Endothelial cell (in vitro differentiated cells): ENCODE measurements around the gene TAF4. TPM values are rescaled to one million over a fixed set of nuclear protein-coding genes. Genes with fewer than 3 reads are reported as not detected.
"Not testable (repeated sequence)": the region's sequence is repeated elsewhere in the genome, so short reads cannot be mapped to it uniquely, and the experiment has no call there.

ENCODE experiments used
- DNase-seq: peaks from one replicate; pipeline ENCODE4 v3.0.0; 2021; ENCODE audit warnings: low spot score
- H3K27ac Mint-ChIP-seq: one replicate; pipeline ENCODE4 v1.8.0; 2021; ENCODE audit warnings: mixed read lengths, inconsistent platforms; ENCODE audit not compliant: unreplicated experiment
- H3K27me3 Mint-ChIP-seq: one replicate; pipeline ENCODE4 v1.8.0; 2021; ENCODE audit warnings: mild to moderate bottlenecking, moderate library complexity, mixed read lengths, inconsistent platforms; ENCODE audit not compliant: unreplicated experiment
- H3K36me3 Mint-ChIP-seq: one replicate; pipeline ENCODE4 v1.8.0; 2021; ENCODE audit warnings: mild to moderate bottlenecking, low read depth, mixed read lengths, inconsistent platforms; ENCODE audit not compliant: unreplicated experiment
- H3K4me1 Mint-ChIP-seq: one replicate; pipeline ENCODE4 v1.8.0; 2021; ENCODE audit warnings: mild to moderate bottlenecking, mixed read lengths, inconsistent platforms; ENCODE audit not compliant: unreplicated experiment
- H3K4me3 Mint-ChIP-seq: one replicate; pipeline ENCODE4 v1.8.0; 2021; ENCODE audit warnings: mild to moderate bottlenecking, mixed read lengths, inconsistent platforms; ENCODE audit not compliant: unreplicated experiment
- H3K9me3 Mint-ChIP-seq: one replicate; pipeline ENCODE4 v1.8.0; 2021; ENCODE audit warnings: mixed read lengths, inconsistent platforms; ENCODE audit not compliant: unreplicated experiment
- total RNA-seq: library from RNA; stranded (reverse); fragmentation: NEBNext Ultra II Directional; extraction: Animal tissue kit (Norgen Biotek cat#: 25700); gene quantifications from one replicate; pipeline ENCODE4 v1.2.1, GENCODE V29; 2021; ENCODE audit not compliant: unreplicated experiment
- TF ChIP-seq, protein P1 (sequence below): fragments of 200-600 bp; sonication (generic); IDR thresholded peaks from one replicate; pipeline ENCODE4 v1.5.0; 2021; ENCODE audit warnings: antibody characterized with exemption; ENCODE audit not compliant: unreplicated experiment

Gene TAF4
- total RNA-seq, 1 donor from 2014 or later, result 14.2 TPM

DNA sequence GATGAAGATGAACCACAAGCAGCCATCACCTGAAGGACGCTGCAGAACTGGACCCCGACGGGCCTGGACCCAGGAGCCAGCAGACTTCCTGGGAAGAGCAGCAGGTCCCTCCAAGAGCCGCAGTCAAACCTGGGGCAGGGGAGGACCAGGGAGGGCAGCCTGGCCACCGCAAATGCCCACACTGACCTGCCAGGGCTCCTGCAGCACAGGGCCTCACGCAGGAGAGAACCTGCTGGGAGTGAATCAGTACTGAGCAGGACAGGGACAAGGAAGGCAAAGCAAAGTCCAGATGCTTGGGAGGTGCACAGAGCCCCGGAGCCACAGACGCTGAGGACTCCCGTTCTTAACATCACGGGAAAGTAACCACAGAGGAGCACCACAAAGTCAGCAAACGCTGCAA lies 75.2 kb downstream of the TAF4 start:
- TF ChIP-seq, protein P1, sequence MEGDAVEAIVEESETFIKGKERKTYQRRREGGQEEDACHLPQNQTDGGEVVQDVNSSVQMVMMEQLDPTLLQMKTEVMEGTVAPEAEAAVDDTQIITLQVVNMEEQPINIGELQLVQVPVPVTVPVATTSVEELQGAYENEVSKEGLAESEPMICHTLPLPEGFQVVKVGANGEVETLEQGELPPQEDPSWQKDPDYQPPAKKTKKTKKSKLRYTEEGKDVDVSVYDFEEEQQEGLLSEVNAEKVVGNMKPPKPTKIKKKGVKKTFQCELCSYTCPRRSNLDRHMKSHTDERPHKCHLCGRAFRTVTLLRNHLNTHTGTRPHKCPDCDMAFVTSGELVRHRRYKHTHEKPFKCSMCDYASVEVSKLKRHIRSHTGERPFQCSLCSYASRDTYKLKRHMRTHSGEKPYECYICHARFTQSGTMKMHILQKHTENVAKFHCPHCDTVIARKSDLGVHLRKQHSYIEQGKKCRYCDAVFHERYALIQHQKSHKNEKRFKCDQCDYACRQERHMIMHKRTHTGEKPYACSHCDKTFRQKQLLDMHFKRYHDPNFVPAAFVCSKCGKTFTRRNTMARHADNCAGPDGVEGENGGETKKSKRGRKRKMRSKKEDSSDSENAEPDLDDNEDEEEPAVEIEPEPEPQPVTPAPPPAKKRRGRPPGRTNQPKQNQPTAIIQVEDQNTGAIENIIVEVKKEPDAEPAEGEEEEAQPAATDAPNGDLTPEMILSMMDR, result no peak
- Mint-ChIP-seq H3K36me3 (peaks cover 86% of the 10 kb centered on the region), H3K27ac (peak overlapping the region; percentile 36), H3K27me3 (peaks cover 6% of the 10 kb centered on the region), H3K4me3 (peak overlapping the region; percentile 65), H3K9me3 (peaks cover 5% of the 10 kb centered on the region), H3K4me1 (no peaks in the 10 kb centered on the region)
- no peak for DNase-seq

DNA sequence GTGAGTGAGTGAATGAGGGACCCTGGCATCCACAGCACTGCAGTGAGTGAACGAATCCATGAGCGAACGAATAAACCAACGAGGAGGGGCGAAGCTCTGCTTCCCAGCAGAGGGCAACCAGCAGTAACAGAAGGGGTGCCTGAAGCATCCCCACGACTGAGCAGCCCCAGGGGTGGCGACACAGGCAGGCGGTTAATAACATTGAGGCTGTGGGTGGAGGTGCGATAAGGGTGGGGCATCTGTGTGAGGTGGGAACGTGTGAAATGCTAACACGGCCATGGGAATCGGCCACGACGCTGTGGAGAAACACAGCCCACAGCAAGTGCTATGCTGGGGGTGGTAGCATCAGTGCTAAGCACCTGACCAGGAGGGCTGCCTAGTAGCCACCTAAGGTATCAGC lies 75.9 kb downstream of the TAF4 start:
- Mint-ChIP-seq H3K9me3 (peaks cover 5% of the 10 kb centered on the region), H3K4me1 (no peaks in the 10 kb centered on the region), H3K27me3 (peaks cover 6% of the 10 kb centered on the region), H3K36me3 (peaks cover 81% of the 10 kb centered on the region), H3K4me3 (peak overlapping the region; percentile 65), H3K27ac (peak overlapping the region; percentile 36)
- TF ChIP-seq, protein P1, result no peak
- DNase-seq, result no peak

DNA sequence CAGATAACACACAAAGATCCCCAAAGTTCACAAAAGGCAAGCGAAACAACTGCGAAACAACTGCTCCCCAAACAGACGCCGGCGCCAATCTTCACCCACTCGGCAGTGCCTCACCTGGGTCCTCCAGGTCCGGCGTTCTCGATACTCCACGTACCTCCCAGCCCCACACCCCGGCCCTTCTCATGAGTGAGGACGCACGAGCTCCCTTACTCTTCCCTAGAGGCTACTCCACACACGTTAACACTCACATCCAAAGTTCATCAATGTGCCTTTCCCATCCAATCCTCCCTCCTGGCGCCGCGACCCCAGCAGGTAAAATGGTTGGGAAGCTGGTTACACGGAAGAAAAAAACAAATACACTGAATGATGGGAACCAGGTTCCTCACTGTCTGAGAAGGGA lies 77.0 kb downstream of the TAF4 start:
- DNase-seq, result no peak
- H3K4me3 Mint-ChIP-seq, result peak overlapping the region; percentile 37
- TF ChIP-seq, protein P1, result no peak
- peaks cover 78% of the 10 kb centered on the region for H3K36me3 Mint-ChIP-seq
- H3K27me3 Mint-ChIP-seq, result peaks cover 12% of the 10 kb centered on the region
- no peak overlapping the region for H3K27ac Mint-ChIP-seq
- H3K4me1 Mint-ChIP-seq, result no peaks in the 10 kb centered on the region
- H3K9me3 Mint-ChIP-seq, result peaks cover 10% of the 10 kb centered on the region

GRCh38 chr20:61986762-61987321 lies 78.8 kb downstream of the TAF4 start:
- no peak for DNase-seq
- Mint-ChIP-seq H3K27ac (no peak overlapping the region), H3K4me1 (no peaks in the 10 kb centered on the region), H3K4me3 (peak overlapping the region; percentile 44), H3K27me3 (peaks cover 15% of the 10 kb centered on the region), H3K9me3 (peaks cover 11% of the 10 kb centered on the region), H3K36me3 (peaks cover 72% of the 10 kb centered on the region)
- TF ChIP-seq, protein P1, result no peak

DNA sequence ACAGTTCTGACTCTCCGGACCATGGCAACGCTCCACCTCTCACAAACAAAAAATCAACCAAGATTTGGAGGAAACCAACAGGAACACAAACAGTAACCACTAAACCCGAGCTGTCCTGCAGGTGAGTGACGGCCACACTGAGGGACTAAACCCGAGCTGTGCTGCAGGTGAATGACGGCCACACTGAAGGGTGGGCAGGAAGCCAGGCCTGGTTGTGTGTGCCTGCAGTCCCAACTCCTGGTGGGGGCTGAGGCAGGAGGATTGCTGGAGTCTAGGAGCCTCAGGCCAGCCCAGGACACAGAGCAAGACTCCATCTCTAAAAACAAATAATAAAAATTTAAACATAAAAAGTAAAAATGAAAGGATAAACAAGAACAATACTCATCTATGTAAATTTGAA lies 80.6 kb downstream of the TAF4 start:
- peaks cover 8% of the 10 kb centered on the region for H3K4me1 Mint-ChIP-seq
- TF ChIP-seq, protein P1, result no peak
- no peak overlapping the region for H3K4me3 Mint-ChIP-seq
- H3K36me3 Mint-ChIP-seq, result peaks cover 59% of the 10 kb centered on the region
- H3K27ac Mint-ChIP-seq, result no peak overlapping the region
- H3K27me3 Mint-ChIP-seq, result peaks cover 20% of the 10 kb centered on the region
- no peak for DNase-seq
- H3K9me3 Mint-ChIP-seq, result peaks cover 6% of the 10 kb centered on the region

GRCh38 chr20:61984431-61984830 lies 81.2 kb downstream of the TAF4 start:
- peaks cover 53% of the 10 kb centered on the region for H3K36me3 Mint-ChIP-seq
- peak overlapping the region; percentile 76 for H3K4me3 Mint-ChIP-seq
- peaks cover 18% of the 10 kb centered on the region for H3K27me3 Mint-ChIP-seq
- H3K9me3 Mint-ChIP-seq, H3K27ac Mint-ChIP-seq, H3K4me1 Mint-ChIP-seq, DNase-seq: not testable (repeated sequence)
